Measurements from ENCODE around the gene AMELY. TPM values are rescaled to one million over a fixed set of nuclear protein-coding genes. Genes with fewer than 3 reads are reported as not detected.
"Not testable (repeated sequence)": the region's sequence is repeated elsewhere in the genome, so short reads cannot be mapped to it uniquely, and the experiment has no call there.

Gene AMELY
- not detected for polyA plus RNA-seq (ENCODE audit: insufficient read length)

GRCh38 chrY:6911253-6911881 lies at the start of gene AMELY:
Gene AMELY (minus strand): TSS chrY:6911752. CDS start chrY:6872608, 39,144 bp downstream.
- DNase-seq (ENCODE audit: low read depth): no peak

- no peak for DNase-seq (ENCODE audit: low read depth)
Measured at GRCh38 chrY:6949947-6950346, 38.4 kb upstream of the AMELY start.

- no peak for DNase-seq (ENCODE audit: low read depth)
Measured at GRCh38 chrY:6948378-6948777, 36.8 kb upstream of the AMELY start.

GRCh38 chrY:6947695-6948094 lies 36.1 kb upstream of the AMELY start:
- DNase-seq (ENCODE audit: low read depth): no peak

GRCh38 chrY:6935497-6935896 lies 23.9 kb upstream of the AMELY start:
- DNase-seq (ENCODE audit: low read depth): no peak

GRCh38 chrY:6931779-6932396 lies 20.3 kb upstream of the AMELY start:
- DNase-seq (ENCODE audit: low read depth): no peak

GRCh38 chrY:6929237-6929636 lies 17.7 kb upstream of the AMELY start:
- DNase-seq (ENCODE audit: low read depth): no peak

- no peak for DNase-seq (ENCODE audit: low read depth)
Measured at GRCh38 chrY:6928265-6928664, 16.7 kb upstream of the AMELY start.

GRCh38 chrY:6921061-6921460 lies 9.5 kb upstream of the AMELY start:
- DNase-seq (ENCODE audit: low read depth): no peak

GRCh38 chrY:6913362-6913761 lies 1.8 kb upstream of the AMELY start:
- DNase-seq (ENCODE audit: low read depth): no peak

GRCh38 chrY:6910372-6911252 lies 940 bp downstream of the AMELY start, which contains the start of gene TBL1Y:
Gene TBL1Y (plus strand): TSS chrY:6910697. CDS start chrY:7025085, 114,388 bp downstream.
- no peak for DNase-seq (ENCODE audit: low read depth)

GRCh38 chrY:6909856-6910255 lies 1.7 kb downstream of the AMELY start:
- no peak for DNase-seq (ENCODE audit: low read depth)

- DNase-seq (ENCODE audit: low read depth): no peak
Measured at GRCh38 chrY:6909118-6909521, 2.4 kb downstream of the AMELY start.

GRCh38 chrY:6908021-6908420 lies 3.5 kb downstream of the AMELY start:
- DNase-seq (ENCODE audit: low read depth): not testable (repeated sequence)

- no peak for DNase-seq (ENCODE audit: low read depth)
Measured at GRCh38 chrY:6907591-6907990, 4.0 kb downstream of the AMELY start.

GRCh38 chrY:6902116-6902515 lies 9.4 kb downstream of the AMELY start:
- not testable (repeated sequence) for DNase-seq (ENCODE audit: low read depth)

GRCh38 chrY:6895236-6895635 lies 16.3 kb downstream of the AMELY start:
- DNase-seq (ENCODE audit: low read depth): no peak

- no peak for DNase-seq (ENCODE audit: low read depth)
Measured at GRCh38 chrY:6894496-6894895, 17.1 kb downstream of the AMELY start.

GRCh38 chrY:6849384-6849783 lies 62.2 kb downstream of the AMELY start:
- no peak for DNase-seq (ENCODE audit: low read depth)

GRCh38 chrY:6842650-6843049 lies 68.9 kb downstream of the AMELY start:
- DNase-seq (ENCODE audit: low read depth): not testable (repeated sequence)

Measured in forelimb muscle (tissue), 1 donor.